NCI-H1694 (cell line): ENCODE data around the gene AKR7A3.
"Not testable (repeated sequence)": the region's sequence is repeated elsewhere in the genome, so short reads cannot be mapped to it uniquely, and the experiment has no call there.

Experiments
- DNase-seq: peaks from one replicate; lab custom pipeline; 2025; lab: John Stamatoyannopoulos, UW

AKR7A3 gene

DNA sequence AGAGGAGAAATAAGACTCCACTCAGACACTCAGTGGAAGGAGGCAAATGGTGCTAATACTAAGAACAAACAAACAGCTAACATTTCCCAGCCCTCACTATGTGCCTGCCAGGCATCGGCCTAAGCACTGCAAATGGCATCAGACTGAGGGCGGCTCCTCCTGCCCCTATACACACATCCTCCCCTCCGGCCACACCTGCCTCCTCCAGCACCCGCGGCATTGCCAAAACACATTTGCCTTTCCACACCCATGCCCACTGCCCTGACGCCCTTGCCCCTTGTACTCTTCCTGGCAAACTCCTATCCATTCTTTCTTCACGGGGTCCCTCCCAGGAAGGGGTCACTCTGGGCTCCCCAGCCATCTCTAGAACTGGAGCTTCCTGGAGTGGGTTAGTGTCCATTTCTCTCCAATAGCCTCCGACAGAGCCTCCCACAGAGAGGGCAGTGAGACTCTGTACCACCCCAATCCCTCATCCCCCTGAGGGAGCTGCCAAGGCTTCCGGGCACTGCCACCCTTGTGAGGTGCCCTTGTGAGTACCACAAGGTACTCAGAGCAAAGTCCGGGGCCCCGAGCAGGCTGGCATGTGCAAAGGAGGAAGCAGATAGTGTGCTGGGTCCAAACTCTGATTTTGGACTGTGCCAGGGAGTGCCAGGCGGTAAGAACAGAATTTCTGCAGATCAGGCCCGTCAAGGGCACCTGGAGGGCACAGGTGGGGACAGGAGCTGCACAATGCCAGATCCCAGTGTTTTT lies 959 bp downstream of the AKR7A3 start:
- DNase-seq, result no peak

DNA sequence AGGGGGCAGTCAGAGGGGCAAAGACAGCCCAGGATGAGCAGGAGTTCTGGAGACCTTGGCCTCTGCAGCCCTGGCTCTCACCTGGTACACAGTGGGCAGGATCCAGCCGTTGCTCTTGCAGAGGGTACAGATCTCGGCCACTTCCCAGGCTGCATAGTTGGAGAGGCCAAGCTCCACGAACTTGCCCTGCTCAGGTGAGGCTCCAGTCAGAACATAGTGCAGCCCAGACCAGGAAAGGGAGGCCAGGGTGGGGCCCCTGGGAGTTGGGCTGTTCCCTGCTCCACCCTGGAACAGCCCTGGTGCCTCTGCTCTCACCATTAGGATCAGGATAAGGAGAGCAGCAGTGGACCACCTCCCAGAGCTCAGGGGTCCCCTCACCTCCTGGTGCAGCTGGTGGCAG lies 2.8 kb downstream of the AKR7A3 start:
- not testable (repeated sequence) for DNase-seq

DNA sequence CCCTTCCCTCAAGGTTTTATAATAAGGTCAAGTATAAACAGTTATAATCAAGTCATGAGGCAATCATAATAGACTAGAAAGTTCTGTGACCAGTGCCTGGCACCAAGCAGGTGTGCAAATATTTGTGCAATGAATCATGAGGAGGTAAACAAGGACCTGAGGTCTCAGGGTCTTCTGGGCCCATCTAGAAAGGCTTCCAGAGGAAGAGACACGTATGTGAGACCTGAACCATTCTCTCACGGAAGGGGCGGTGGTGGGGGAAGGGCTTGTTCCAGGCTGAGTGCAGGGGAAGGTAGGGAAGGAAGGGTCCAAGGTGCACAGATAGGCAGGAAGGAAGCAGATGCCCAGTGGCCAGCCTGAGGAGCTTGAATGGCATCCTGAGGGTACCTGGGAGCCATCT lies 3.2 kb downstream of the AKR7A3 start:
- not testable (repeated sequence) for DNase-seq

DNA sequence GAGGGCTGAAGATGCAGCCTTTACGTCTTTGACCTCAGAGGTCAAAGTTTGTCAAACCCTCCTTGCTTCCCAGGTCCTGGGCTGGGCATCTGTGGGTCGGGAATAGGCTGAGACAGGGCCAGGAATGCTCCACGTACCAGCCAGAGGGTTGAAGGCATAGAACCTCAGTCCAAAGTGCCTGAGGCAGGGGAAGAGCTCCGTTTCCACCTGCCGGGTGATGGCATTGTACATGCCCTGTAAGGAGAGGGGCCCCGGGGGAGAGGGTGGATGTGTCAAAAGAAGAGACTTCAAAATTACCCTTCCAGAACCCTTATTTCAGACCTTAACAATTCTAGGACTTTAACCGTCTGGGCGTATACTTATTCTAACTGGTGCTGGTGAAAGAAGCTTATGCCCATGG lies 3.7 kb downstream of the AKR7A3 start:
- no peak for DNase-seq

DNA sequence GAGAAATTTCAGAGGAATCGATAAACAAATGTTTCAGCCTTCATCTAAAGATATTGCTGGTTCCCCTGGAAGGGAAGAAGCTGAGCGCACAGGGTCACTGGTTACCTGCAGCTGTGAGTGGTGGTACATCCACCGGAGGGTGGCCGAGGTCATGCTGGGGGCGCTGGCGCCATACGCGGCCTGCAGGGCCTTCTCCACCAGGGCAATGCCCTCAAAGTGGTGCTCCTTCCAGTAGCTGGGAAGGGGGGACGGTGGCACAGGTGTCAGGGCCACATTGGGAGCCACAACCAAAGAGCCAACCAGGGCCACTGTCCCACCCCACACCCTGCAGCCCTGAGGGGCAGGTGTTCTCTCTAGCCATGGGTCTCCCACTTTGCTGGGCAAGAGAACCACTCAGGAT lies 4.7 kb downstream of the AKR7A3 start:
- no peak for DNase-seq

DNA sequence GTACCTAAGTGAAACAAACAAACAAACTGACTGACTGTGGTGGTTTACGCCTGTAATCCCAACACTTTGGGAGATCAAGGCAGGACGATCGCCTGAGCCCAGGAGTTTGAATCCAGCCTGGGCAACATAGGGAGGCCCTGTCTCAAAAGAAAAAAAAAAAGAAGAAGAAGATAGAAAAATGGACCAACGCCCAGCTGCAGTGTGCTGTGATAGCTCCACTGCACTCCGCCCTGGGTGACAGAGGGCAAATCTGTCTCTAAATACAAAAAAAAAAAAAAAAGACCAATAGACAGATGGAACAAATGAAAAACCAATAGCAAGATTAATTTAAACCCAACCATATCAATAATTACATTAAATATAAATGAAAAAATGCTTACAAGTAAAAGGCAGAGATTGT lies 13.9 kb downstream of the AKR7A3 start:
- DNase-seq, result no peak

DNA sequence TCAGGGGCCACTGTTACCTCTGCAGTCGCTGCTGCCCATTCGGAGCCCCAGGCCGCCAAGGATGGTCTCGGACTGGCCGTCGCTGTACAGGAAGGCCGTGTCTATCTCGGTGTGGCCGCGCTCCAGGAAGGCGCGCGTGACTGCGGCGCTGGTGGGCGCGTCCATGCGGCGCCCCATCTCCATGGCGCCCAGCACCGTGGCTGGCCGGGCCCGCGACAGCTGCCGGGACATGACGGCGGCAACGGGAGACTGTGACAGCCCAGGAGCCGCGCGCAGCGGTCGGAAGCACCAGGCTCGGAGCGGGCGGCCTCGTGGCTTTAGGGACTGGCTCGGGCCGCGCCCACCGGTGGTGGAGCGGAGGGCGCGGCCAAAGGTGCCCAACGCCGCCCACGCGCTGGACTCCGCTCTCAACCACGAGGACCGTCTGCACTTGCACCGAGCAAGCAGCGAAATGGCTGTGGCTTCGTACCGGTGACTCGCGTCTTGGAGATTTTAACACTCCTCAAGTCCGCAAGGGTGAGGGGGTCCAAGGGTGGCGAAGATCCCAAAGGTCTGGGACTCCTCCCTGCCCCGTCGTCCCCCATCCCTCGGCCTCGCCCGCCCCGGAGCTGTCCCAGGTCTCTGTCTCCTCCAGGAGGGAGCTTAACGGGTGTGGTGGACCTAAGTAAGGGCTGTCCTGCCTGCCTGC lies 14.6 kb downstream of the AKR7A3 start:
- DNase-seq, result not testable (repeated sequence)

DNA sequence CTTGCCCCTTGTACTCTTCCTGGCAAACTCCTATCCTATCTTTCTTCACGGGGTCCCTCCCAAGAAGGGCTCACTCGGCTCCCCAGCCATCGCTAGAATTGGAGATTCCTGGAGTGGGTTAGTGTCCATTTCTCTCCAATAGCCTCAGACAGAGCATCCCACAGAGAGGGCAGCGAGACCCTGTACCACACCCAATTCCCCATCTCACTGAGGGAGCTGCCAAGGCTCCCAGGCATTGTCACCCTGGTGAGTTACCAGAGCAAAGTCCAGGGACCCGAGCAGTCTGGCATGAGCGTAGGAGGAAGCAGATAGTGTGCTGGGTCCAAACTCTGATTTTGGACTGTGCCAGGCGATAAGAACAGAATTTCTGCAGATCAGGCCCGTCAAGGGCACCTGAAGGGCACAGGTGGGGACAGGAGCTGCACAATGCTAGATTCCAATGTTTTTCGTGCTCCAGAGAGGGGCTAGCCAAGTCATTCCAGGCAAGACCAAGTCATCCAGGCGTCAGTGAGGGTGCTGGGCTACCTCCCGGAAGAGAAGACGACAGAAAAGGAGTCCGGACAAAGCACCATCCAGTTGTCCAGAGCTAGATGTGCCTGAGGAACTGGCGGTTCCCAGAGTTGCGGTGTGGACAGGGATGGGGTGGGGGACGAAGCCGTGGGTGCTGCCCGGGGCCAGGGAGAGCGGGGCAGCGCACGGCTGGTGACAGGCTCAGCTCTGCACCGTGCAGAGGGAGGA lies 15.3 kb downstream of the AKR7A3 start:
- no peak for DNase-seq

DNA sequence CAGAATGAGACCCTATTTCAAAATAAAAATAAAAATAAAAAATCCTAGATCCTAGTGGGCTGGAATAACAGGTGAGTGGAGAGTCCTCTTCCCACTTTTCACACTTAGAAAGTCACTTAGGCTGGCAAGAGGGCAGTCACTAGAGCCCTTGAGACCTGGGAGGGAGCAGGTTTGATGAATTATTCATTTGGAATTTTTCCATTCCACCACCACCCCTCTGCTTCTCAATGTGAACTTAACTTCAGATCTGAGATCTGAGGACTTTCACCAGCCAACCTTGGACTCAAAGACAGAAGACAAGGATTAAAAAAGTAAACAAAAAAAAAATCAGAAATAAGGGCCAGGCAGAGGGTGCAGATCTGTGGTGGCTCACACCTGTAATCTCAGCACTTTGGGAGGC lies 16.5 kb downstream of the AKR7A3 start:
- no peak for DNase-seq

DNA sequence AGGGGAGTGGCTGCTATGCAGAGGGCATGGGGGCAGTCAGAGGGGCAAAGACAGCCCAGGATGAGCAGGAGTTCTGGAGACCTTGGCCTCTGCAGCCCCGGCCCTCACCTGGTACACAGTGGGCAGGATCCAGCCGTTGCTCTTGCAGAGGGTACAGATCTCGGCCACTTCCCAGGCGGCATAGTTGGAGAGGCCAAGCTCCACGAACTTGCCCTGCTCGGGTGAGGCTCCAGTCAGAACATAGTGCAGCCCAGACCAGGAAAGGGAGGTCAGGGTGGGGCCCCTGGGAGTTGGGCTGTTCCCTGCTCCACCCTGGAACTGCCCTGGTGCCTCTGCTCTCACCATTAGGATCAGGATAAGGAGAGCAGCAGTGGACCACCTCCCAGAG lies 18.2 kb downstream of the AKR7A3 start:
- DNase-seq, result not testable (repeated sequence)

DNA sequence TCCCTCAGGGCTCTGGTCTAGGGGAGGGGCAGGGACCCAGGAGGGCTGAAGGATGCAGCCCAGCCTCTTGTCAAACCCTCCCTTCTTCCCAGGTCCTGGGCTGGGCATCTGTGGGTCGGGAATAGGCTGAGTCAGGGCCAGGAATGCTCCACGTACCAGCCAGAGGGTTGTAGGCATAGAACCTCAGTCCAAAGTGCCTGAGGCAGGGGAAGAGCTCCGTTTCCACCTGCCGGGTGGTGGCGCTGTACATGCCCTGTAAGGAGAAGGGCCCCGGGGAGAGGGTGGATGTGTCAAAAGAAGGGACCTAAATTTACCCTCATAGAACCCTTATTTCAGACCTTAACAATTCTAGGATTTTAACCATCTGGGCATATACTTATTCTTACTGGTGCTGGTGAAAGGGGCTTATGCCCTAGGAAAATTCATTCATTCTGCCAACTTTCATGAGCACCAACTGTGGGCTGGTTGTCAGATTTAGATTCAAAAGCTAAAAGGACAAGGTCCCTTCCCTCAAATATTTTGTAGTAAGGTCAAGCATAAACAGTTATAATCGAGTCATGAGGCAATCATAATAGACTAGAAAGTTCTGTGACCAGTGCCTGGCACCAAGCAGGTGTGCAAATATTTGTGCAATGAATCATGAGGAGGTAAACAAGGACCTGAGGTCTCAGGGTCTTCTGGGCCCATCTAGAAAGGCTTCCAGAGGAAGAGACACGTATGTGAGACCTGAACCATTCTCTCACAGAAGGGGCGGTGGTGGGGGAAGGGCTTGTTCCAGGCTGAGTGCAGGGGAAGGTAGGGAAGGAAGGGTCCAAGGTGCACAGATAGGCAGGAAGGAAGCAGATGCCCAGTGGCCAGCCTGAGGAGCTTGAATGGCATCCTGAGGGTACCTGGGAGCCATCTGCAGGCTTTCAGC lies 18.9 kb downstream of the AKR7A3 start:
- DNase-seq, result not testable (repeated sequence)

DNA sequence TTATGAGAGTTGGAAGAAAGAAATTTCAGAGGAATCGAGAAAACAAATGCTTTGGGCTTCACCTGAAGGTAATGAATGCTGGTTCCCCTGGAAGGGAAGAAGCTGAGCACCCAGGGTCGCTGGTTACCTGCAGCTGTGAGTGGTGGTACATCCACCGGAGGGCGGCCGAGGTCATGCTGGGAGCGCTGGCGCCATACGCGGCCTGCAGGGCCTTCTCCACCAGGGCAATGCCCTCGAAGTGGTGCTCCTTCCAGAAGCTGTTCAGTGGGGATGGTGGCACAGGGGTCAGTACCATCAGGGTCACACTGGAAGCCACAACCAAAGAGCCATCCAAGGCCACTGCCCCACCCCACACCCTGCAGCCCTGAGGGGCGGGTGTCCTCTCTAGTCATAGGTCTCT lies 20.1 kb downstream of the AKR7A3 start:
- DNase-seq, result no peak

DNA sequence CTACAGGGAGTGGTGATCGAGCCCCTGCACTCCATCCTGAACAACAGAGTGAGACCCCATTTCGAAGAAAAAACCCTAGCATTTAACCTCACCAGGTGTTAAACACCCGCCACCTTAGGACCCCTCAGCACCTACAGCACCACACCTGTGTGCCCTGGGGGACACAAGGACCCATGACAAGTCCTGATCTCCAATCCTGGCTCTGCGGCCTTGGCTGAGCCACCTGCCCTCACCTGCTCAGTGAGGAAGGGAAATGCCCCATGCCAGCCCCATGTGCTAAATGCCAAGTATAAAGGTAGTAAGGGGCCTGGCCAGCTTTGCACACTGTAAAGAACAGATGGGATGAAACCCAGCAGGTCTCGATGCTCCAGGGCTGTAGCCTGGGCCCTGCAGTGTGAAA lies 25.8 kb downstream of the AKR7A3 start:
- DNase-seq, result no peak

DNA sequence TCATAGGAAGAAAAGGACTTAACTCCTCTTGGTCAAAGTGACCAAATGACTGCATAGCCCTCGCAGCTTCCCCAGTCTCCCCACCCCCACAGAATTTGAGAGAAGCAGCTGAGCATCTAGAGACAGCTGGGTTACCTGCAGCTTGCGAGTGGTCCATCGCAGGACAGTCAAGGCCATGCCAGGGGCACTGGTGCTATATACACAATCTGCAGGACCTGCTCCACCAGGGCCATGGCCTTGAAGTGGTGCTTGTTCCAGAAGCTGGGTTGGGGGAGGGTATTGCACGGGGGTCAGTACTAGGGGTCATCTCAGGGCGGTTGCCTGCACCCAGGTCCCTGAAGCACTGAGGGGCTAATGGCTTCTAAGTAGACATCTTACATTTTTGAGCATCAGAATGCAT lies 26.5 kb downstream of the AKR7A3 start:
- DNase-seq, result no peak

DNA sequence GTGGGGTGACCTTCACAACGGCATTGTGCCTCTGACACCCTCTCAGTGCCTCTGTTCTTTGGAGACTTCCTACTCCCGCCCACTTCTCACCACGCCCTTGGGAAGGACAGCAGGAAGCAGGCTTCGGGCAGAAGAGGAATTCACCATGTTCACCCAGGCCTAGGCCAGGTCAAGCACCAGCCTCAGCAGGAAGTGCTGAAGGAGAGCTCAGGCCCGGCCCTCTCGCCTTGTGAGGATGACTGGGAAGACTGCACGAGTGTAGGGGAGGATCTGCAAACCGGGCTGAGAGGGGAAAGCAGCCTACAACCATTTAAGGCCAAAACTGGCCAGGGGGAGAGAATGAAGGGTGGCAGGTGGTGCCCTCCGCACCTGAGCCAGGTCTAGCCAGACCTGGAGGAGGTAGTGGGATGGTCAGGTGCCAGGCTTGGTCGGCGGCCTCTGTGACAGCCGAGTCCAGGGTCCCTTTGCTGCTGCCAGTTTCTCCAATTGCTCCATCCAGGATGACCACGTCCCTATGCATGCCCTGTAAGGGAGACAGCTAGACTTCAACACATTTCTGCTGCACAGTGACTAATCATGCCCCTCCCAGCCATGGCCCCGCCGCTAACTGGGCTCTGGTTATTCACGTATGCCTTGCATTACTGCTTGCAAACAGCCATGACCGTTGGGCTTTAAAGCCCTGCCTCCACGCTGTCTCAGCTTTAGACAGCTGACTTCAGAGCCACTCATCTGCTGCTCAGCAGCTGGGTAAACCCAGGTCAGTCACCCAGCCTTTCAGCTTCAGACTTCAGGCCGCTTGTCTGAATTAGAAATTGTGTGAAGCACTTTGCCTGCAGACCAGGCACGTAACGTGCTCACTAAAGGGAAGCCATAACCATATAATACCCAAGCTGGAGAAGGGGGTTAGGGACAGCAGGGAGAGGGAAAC lies 28.1 kb downstream of the AKR7A3 start:
- no peak for DNase-seq

DNA sequence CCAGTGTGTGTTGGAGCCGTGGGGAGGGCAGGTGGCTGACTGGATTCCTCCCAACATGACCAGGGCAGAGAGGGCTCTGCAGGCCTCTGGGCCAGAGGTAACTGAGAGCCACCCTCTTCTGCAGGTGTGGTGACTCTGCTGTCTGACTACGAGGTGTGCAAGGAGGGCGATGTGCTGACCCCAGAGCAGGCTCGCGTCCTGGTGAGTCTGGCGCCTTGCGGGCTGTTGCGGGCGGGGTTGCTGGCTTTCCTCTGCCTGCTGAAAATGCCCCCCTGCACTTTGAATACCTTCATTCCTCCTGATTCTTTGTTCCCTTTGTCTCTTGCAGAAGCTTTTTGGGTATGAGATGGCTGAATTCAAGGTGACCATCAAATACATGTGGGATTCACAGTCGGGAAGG lies 30.2 kb downstream of the AKR7A3 start:
- no peak for DNase-seq

DNA sequence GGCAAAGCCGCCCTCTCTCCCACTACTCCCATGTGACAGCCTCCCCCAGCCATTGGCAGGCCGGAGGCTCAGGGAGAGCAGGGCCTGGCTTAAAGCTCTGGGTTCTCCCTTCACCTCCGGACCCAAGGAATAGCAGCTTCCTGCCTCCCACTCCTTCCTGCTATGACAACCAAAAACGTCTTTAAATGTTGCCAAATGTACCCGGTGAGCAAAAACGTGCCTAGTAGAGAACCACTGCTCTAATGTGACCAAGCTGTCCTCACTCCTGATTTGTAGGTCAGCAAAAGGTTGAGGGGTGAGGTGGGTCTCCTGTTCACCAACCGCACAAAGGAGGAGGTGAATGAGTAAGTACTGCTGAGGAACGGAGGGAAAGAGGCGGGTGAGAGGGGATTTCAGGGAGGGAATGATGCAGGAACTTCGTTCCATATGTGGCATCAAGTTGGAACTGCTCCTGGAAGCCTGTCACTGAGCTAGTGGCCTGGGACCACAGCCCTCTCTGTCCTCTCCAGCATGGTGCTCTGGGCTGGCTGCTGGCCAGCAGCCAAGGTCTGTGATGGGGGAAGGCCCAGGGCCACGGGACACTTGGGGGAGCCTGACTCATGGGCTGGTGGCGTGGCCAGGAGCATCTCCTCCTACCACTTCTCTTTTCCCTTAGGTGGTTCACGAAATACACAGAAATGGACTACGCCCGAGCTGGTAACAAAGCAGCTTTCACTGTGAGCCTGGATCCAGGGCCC lies 31.2 kb downstream of the AKR7A3 start:
- DNase-seq, result no peak

DNA sequence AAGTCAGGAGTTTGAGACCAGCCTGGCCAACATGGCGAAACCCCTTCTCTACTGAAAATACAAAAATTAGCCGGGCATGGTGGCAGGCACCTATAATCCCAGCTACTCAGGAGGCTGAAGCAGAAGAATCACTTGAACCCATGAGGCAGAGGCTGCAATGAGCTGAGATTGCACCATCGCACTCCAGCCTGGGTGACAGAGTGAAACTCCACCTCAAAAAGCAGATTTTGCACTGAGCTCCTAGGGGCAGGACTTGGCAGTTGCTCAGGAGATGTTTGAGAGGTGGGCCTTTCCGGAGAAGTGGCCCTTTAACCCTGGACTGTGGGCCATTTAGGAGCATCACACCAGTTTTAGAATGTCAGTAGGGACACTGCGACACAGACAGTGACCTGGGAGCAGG lies 32.3 kb downstream of the AKR7A3 start:
- not testable (repeated sequence) for DNase-seq

DNA sequence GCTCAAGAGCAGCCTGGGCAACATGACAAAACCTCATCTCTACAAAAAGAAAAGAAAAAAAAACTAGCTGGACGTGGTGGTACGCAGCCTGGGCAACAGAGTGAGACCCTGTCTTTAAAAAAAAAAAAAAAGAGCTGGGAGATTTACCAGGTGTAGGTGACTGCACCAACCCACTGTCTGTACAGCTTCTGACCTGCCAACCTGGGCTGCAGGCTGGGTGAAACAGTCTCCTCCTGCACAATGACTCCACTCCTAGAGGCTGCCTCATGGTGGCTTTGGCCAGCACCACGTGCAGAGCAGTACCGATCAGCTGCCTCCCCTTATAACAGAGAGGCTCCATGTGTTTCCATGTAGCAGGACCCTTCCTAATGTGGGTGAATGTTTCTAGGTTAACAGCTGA lies 33.3 kb downstream of the AKR7A3 start:
- DNase-seq, result no peak

DNA sequence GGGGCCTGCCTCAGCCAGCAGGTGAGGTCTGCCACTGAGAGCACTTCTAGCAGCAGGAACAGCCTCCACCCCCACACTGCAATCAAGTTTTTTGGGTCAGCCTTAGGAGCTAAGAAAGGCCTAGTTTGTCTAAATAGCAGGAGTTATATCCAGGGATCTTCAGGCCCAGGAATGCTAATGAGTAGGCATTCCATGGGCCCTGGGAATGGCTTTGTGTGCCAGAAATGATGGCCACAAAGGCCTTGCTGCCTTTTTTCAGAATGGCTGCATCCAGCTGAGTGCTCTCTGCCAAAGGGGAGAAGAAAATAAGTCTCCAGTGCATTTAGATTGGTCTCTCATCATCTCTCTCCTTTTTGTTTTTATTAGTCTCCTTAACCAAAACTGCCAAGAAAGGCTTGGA lies 34.2 kb downstream of the AKR7A3 start:
- no peak for DNase-seq
